K562 (cell line): Measurements from ENCODE around the gene ERI2.
A peak's percentile ranks its signal among the peaks of the same experiment; 100 is the strongest.

ENCODE experiments used
- ELF1 ChIP-seq: fragments of 200-800 bp; sonication (Bioruptor generic); IDR thresholded peaks from 2 replicates; pipeline ENCODE4 v1.6.1; 2016; ENCODE audit warnings: missing genetic modification characterization, missing compliant biosample characterization
- FOXM1 ChIP-seq, 2 experiments: fragments of 450-650 bp in 1 of 2; sonication (generic) in 1 of 2; formaldehyde crosslinking in 1 of 2; IDR thresholded peaks; 2 replicates each; pipeline versions ENCODE4 v1.6.1 to v1.9.0; 2017 to 2022; ENCODE audit warnings: low read depth in 2 of 2, mild to moderate bottlenecking in 2 of 2, missing genetic modification reagents in 1 of 2, moderate library complexity in 1 of 2
- ILK ChIP-seq: fragments of 450-650 bp; IDR thresholded peaks from 2 replicates; pipeline ENCODE4 v1.6.1; 2016; ENCODE audit warnings: missing genetic modification characterization, low read depth, mild to moderate bottlenecking, missing compliant biosample characterization, moderate library complexity, borderline replicate concordance
- POLR2A ChIP-seq: fragments of 450-650 bp; conservative IDR thresholded peaks from 2 replicates; pipeline ENCODE4 v1.6.1; 2016
- POLR2AphosphoS5 ChIP-seq: IDR thresholded peaks from 2 replicates; pipeline ENCODE4 v1.6.1; 2011; ENCODE audit warnings: mild to moderate bottlenecking, low read depth, low read length, moderate library complexity; ENCODE audit not compliant: control insufficient read depth, insufficient read depth
- SETDB1 ChIP-seq: IDR thresholded peaks from one replicate; pipeline ENCODE4 v1.6.1; 2012; ENCODE audit warnings: low read length, control low read depth, inconsistent platforms
- TBP ChIP-seq: optimal IDR thresholded peaks from 2 replicates; pipeline ENCODE3; 2011; ENCODE audit warnings: low read depth, low read length, improper control_type of control experiment
- U2AF2 ChIP-seq: fragments of 200-400 bp; formaldehyde crosslinking; optimal IDR thresholded peaks from 2 replicates; pipeline ENCODE3; 2017; ENCODE audit warnings: low read depth, mild to moderate bottlenecking, low read length
- ZNF140 ChIP-seq: fragments of 250-450 bp; sonication (Bioruptor Pico); IDR thresholded peaks from 2 replicates; pipeline ENCODE4 v1.8.0; 2021; ENCODE audit warnings: moderate library complexity, mild to moderate bottlenecking, inconsistent platforms
- ZNF24 ChIP-seq: fragments of 450-650 bp; IDR thresholded peaks from 2 replicates; pipeline ENCODE4 v1.6.1; 2016
- ZNF398 ChIP-seq: fragments of 250-450 bp; sonication (Bioruptor Pico); IDR thresholded peaks from 2 replicates; pipeline ENCODE4 v1.8.0; 2021; ENCODE audit warnings: moderate library complexity, mild to moderate bottlenecking, inconsistent platforms
- TF ChIP-seq, protein P1 (sequence below): fragments of 450-650 bp; formaldehyde crosslinking; IDR thresholded peaks from 2 replicates; pipeline ENCODE4 v1.4.0; 2022; ENCODE audit warnings: missing genetic modification characterization
- TF ChIP-seq, protein P2 (sequence below), 3 experiments: IDR thresholded peaks in 2 of 3; conservative IDR thresholded peaks in 1 of 3; 2 replicates each; pipeline ENCODE4 v1.5.1; 2011 to 2012; ENCODE audit warnings: low read length in 3 of 3, mild to moderate bottlenecking in 3 of 3, control low read depth in 2 of 3, improper control_type of control experiment in 1 of 3, inconsistent platforms in 1 of 3, low read depth in 1 of 3, mixed read lengths in 1 of 3, moderate library complexity in 1 of 3; ENCODE audit not compliant: insufficient read depth in 2 of 3
- TF ChIP-seq, protein P3 (sequence below): sonication (generic); formaldehyde crosslinking; IDR thresholded peaks from 2 replicates; pipeline ENCODE4 v1.9.0; 2022; ENCODE audit warnings: mild to moderate bottlenecking, missing genetic modification reagents

GRCh38 chr16:20851601-20852000, 45.3 kb upstream of the ERI2 start:
- TF ChIP-seq ZNF140: no peak
- TF ChIP-seq POLR2AphosphoS5: no peak
- TF ChIP-seq, protein P1, sequence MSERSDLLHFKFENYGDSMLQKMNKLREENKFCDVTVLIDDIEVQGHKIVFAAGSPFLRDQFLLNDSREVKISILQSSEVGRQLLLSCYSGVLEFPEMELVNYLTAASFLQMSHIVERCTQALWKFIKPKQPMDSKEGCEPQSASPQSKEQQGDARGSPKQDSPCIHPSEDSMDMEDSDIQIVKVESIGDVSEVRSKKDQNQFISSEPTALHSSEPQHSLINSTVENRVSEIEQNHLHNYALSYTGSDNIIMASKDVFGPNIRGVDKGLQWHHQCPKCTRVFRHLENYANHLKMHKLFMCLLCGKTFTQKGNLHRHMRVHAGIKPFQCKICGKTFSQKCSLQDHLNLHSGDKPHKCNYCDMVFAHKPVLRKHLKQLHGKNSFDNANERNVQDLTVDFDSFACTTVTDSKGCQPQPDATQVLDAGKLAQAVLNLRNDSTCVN (CRISPR knock-in tag): no peak
- TF ChIP-seq, protein P2, sequence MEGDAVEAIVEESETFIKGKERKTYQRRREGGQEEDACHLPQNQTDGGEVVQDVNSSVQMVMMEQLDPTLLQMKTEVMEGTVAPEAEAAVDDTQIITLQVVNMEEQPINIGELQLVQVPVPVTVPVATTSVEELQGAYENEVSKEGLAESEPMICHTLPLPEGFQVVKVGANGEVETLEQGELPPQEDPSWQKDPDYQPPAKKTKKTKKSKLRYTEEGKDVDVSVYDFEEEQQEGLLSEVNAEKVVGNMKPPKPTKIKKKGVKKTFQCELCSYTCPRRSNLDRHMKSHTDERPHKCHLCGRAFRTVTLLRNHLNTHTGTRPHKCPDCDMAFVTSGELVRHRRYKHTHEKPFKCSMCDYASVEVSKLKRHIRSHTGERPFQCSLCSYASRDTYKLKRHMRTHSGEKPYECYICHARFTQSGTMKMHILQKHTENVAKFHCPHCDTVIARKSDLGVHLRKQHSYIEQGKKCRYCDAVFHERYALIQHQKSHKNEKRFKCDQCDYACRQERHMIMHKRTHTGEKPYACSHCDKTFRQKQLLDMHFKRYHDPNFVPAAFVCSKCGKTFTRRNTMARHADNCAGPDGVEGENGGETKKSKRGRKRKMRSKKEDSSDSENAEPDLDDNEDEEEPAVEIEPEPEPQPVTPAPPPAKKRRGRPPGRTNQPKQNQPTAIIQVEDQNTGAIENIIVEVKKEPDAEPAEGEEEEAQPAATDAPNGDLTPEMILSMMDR (IDR thresholded peaks at IDR 0.05 in 2 of 3, conservative IDR thresholded peaks at IDR 0.05 in 1 of 3; ENCODE audit: insufficient read depth in 2 of 3, low read depth in 1 of 3, low read length in 3 of 3): 0 out of 6 replicates have a peak, but pooled peaks of 1 of the 3 experiments have one; percentile 4
- no peak for TF ChIP-seq FOXM1 (IDR thresholded peaks at IDR 0.05; ENCODE audit: low read depth)
- no peak for TF ChIP-seq FOXM1 (CRISPR knock-in tag; IDR thresholded peaks at IDR 0.05; ENCODE audit: low read depth)
- TF ChIP-seq ELF1: no peak
- TF ChIP-seq U2AF2: no peak
- no peak for TF ChIP-seq ZNF24
- no peak for TF ChIP-seq POLR2A
- no peak for TF ChIP-seq ZNF398 (CRISPR knock-in tag)
- no peak for TF ChIP-seq SETDB1
- TF ChIP-seq TBP: no peak
- TF ChIP-seq, protein P3, sequence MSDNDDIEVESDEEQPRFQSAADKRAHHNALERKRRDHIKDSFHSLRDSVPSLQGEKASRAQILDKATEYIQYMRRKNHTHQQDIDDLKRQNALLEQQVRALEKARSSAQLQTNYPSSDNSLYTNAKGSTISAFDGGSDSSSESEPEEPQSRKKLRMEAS: no peak
- no peak for TF ChIP-seq ILK (tag)
